ENCODE data around the gene IRS4.

IRS4 gene

DNA sequence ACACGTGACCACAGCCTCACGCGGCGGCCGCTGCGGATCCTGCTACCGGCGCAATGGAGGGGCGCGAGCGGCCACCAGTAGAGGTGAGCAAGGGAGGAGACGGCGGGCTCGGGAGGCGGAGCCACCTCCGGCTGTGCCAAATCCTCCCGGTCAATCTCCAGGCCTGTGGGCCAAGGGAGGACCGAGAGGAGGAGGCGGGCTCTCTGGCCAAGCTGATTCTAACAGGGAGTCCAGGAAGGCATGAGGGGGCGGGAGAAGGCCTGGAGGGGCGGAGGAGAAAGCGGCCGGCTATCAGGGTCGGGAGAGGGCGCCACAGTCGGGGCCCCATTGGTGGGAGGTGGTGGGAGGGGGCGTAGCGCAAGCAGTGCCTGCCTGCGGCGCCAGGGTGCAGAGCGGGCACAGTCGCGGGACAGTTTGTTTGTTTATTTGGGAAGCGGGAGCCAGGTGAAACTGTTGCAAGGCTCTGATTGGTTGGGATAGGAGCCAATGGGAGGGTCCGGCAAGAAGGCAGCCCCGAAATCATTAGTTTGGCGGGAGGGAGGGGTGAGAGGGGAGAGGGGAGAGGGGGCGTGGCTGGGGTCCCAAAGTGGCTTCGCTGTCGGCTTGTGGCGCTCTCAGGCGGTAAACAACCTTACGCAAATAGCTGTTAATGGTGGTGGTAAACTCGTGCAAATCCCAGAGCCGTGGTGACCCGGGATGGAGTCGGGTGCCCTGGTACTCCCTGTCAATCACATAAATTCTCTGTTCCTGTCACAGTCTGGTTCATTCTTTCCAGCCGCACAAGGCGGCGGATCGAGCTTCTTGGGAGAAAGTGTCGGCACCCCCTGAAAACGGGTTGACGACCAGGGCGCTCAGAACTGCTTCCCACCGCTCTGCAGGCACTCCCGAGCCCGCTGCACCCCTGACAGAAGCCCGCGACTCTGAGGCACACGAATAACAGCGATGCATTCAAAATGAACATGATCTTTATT lies at the start of gene IRS4:
Gene IRS4, minus strand, starts transcription at position 55 of the 971 bp plus-strand sequence.
- Mint-ChIP-seq H3K4me1 (ENCODE audit: low read depth) (no peaks in the 10 kb centered on the region), H3K9me3 (no peaks in the 10 kb centered on the region), H3K27ac (no peak within 1 kb of the TSS), H3K36me3 (ENCODE audit: low read depth) (no peaks in the 10 kb centered on the region), H3K27me3 (peaks cover 59% of the 10 kb centered on the region), H3K4me3 (peak within 1 kb of the TSS; percentile 17)
- intact Hi-C loops (cut with micrococcal nuclease) = no loop called here

DNA sequence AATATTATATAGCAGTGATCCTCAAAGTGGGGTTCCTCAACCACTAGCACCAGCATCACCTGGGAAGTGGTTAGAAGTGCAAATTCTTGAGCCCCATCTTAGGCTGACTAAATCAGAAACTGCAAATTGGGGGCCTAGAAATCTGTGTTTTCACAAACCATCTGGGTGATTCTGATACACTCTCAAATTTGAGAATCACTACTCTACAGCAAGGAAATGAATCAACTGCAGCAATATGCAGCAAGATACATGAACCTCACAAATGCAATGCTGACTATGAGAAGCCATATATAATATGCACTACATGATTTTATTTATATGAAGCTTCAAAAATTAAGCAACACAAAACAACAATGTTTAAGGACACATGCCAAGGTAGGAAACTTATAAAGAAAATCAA lies 36.2 kb upstream of the IRS4 start:
- intact Hi-C loops (cut with micrococcal nuclease) = no loop called here
- Mint-ChIP-seq H3K36me3 (ENCODE audit: low read depth) (no peaks in the 10 kb centered on the region), H3K27ac (no peak overlapping the region), H3K9me3 (peaks cover 10% of the 10 kb centered on the region), H3K4me1 (ENCODE audit: low read depth) (no peaks in the 10 kb centered on the region), H3K4me3 (no peak overlapping the region), H3K27me3 (no peaks in the 10 kb centered on the region)

GRCh38 chrX:108763559-108763958 lies 27.2 kb upstream of the IRS4 start:
- intact Hi-C loops (cut with micrococcal nuclease) = no loop called here
- H3K27ac Mint-ChIP-seq = no peak overlapping the region
- no peak overlapping the region for H3K4me3 Mint-ChIP-seq
- no peaks in the 10 kb centered on the region for H3K27me3 Mint-ChIP-seq
- no peaks in the 10 kb centered on the region for H3K36me3 Mint-ChIP-seq (ENCODE audit: low read depth)
- no peaks in the 10 kb centered on the region for H3K9me3 Mint-ChIP-seq
- no peaks in the 10 kb centered on the region for H3K4me1 Mint-ChIP-seq (ENCODE audit: low read depth)

- H3K27me3 Mint-ChIP-seq = peaks cover 26% of the 10 kb centered on the region
- H3K4me3 Mint-ChIP-seq = no peak overlapping the region
- H3K4me1 Mint-ChIP-seq (ENCODE audit: low read depth) = no peaks in the 10 kb centered on the region
- no peaks in the 10 kb centered on the region for H3K9me3 Mint-ChIP-seq
- H3K27ac Mint-ChIP-seq = no peak overlapping the region
- no peaks in the 10 kb centered on the region for H3K36me3 Mint-ChIP-seq (ENCODE audit: low read depth)
- intact Hi-C loops (cut with micrococcal nuclease) = no loop called here
These were observed 4.0 kb upstream of the IRS4 start for GRCh38 chrX:108740299-108740774.

DNA sequence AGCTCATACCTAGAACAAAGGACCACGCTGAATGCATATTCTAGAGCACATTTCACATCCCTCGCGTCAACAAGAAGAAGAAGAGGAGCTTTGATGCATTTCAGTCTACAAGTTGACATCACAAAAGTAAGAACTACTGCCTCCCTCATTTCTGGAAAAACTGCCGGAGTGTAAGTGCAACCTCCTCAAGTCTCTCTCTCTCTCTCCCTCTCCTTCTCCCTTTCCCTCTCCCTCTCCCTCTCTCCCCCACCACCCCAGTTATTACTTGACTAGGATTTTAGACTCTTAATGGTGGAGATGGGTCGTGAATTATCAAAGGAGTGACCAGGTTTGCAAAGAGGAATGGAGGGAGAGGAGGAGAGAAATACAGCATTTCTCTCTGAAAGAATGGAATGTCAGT lies 1.4 kb upstream of the IRS4 start:
- Mint-ChIP-seq H3K36me3 (ENCODE audit: low read depth) (no peaks in the 10 kb centered on the region), H3K27me3 (peaks cover 51% of the 10 kb centered on the region), H3K4me3 (no peak overlapping the region), H3K9me3 (no peaks in the 10 kb centered on the region), H3K27ac (no peak overlapping the region), H3K4me1 (ENCODE audit: low read depth) (no peaks in the 10 kb centered on the region)
- intact Hi-C loops (cut with micrococcal nuclease) = no loop called here

GRCh38 chrX:108735679-108736508 lies 469 bp downstream of the IRS4 start:
- intact Hi-C loops (cut with micrococcal nuclease) = no loop called here
- Mint-ChIP-seq H3K9me3 (no peaks in the 10 kb centered on the region), H3K4me1 (ENCODE audit: low read depth) (no peaks in the 10 kb centered on the region), H3K4me3 (peak overlapping the region; percentile 17), H3K27ac (no peak overlapping the region), H3K36me3 (ENCODE audit: low read depth) (no peaks in the 10 kb centered on the region), H3K27me3 (peaks cover 62% of the 10 kb centered on the region)

- peaks cover 66% of the 10 kb centered on the region for H3K27me3 Mint-ChIP-seq
- H3K9me3 Mint-ChIP-seq = no peaks in the 10 kb centered on the region
- H3K27ac Mint-ChIP-seq = no peak overlapping the region
- no peak overlapping the region for H3K4me3 Mint-ChIP-seq
- intact Hi-C loops (cut with micrococcal nuclease) = no loop called here
- no peaks in the 10 kb centered on the region for H3K4me1 Mint-ChIP-seq (ENCODE audit: low read depth)
- no peaks in the 10 kb centered on the region for H3K36me3 Mint-ChIP-seq (ENCODE audit: low read depth)
These were observed 1.2 kb downstream of the IRS4 start for GRCh38 chrX:108735091-108735678.

DNA sequence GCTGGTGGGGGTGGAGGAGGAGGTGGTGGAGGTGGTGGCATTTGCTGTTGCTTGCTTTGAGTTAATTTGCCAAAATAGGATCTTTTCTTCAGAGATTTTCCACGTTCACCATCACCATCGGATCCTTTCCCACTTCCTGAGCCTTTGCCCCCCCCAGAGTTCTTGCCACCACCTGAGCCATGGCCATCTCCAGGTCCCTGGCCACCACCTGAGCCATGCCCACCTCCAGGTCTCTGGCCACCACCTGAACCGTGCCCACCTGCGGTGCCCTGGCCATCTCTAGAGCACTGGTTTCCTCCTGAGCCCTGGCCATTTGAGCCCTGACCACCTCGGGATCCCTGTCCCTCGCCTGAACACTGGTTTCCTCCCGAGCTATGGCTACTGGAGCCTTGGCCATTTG lies 1.9 kb downstream of the IRS4 start:
- no peaks in the 10 kb centered on the region for H3K36me3 Mint-ChIP-seq (ENCODE audit: low read depth)
- no peak overlapping the region for H3K4me3 Mint-ChIP-seq
- no peak overlapping the region for H3K27ac Mint-ChIP-seq
- H3K9me3 Mint-ChIP-seq = no peaks in the 10 kb centered on the region
- intact Hi-C loops (cut with micrococcal nuclease) = no loop called here
- no peaks in the 10 kb centered on the region for H3K4me1 Mint-ChIP-seq (ENCODE audit: low read depth)
- peaks cover 66% of the 10 kb centered on the region for H3K27me3 Mint-ChIP-seq

GRCh38 chrX:108732630-108733321 lies 3.6 kb downstream of the IRS4 start:
- no peak overlapping the region for H3K27ac Mint-ChIP-seq
- H3K4me1 Mint-ChIP-seq (ENCODE audit: low read depth) = no peaks in the 10 kb centered on the region
- intact Hi-C loops (cut with micrococcal nuclease) = no loop called here
- peaks cover 66% of the 10 kb centered on the region for H3K27me3 Mint-ChIP-seq
- no peaks in the 10 kb centered on the region for H3K9me3 Mint-ChIP-seq
- H3K36me3 Mint-ChIP-seq (ENCODE audit: low read depth) = no peaks in the 10 kb centered on the region
- no peak overlapping the region for H3K4me3 Mint-ChIP-seq

- Mint-ChIP-seq H3K4me3 (no peak overlapping the region), H3K36me3 (ENCODE audit: low read depth) (no peaks in the 10 kb centered on the region), H3K9me3 (no peaks in the 10 kb centered on the region), H3K27me3 (peaks cover 50% of the 10 kb centered on the region), H3K4me1 (ENCODE audit: low read depth) (no peaks in the 10 kb centered on the region), H3K27ac (no peak overlapping the region)
- intact Hi-C loops (cut with micrococcal nuclease) = no loop called here
These were observed 5.2 kb downstream of the IRS4 start for GRCh38 chrX:108731153-108731552.

- no peaks in the 10 kb centered on the region for H3K9me3 Mint-ChIP-seq
- no peaks in the 10 kb centered on the region for H3K36me3 Mint-ChIP-seq (ENCODE audit: low read depth)
- H3K4me3 Mint-ChIP-seq = no peak overlapping the region
- peaks cover 9% of the 10 kb centered on the region for H3K27me3 Mint-ChIP-seq
- H3K4me1 Mint-ChIP-seq (ENCODE audit: low read depth) = no peaks in the 10 kb centered on the region
- intact Hi-C loops (cut with micrococcal nuclease) = no loop called here
- no peak overlapping the region for H3K27ac Mint-ChIP-seq
These were observed 9.6 kb downstream of the IRS4 start for GRCh38 chrX:108726748-108727147.

DNA sequence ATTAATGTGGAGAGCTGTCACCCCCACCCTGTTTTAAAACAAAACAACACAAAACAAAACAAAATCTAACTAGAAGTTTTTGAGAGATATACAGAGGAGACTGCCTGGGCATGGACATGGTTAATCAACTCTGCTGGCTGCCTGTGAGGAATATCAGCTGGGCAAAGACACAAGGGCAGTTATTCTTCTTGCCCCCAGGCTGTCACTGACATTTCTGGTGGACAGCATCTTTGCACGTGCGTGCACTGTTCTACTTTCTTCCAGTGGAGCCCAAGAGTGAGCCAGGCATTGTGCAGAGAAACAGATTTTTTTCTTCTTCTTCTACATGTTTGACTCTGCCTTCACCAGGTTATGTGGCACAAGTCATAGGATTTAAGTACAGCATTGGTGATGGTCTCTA lies 13.8 kb downstream of the IRS4 start:
- H3K27me3 Mint-ChIP-seq = peaks cover 1% of the 10 kb centered on the region
- H3K9me3 Mint-ChIP-seq = no peaks in the 10 kb centered on the region
- intact Hi-C loops (cut with micrococcal nuclease) = no loop called here
- H3K4me1 Mint-ChIP-seq (ENCODE audit: low read depth) = no peaks in the 10 kb centered on the region
- no peak overlapping the region for H3K27ac Mint-ChIP-seq
- no peak overlapping the region for H3K4me3 Mint-ChIP-seq
- H3K36me3 Mint-ChIP-seq (ENCODE audit: low read depth) = no peaks in the 10 kb centered on the region

GRCh38 chrX:108712886-108713285 lies 23.5 kb downstream of the IRS4 start:
- Mint-ChIP-seq H3K4me3 (no peak overlapping the region), H3K9me3 (no peaks in the 10 kb centered on the region), H3K27me3 (no peaks in the 10 kb centered on the region), H3K27ac (no peak overlapping the region), H3K4me1 (ENCODE audit: low read depth) (no peaks in the 10 kb centered on the region), H3K36me3 (ENCODE audit: low read depth) (no peaks in the 10 kb centered on the region)
- intact Hi-C loops (cut with micrococcal nuclease) = no loop called here

Measured in dendritic cell treated with granulocyte-macrophage colony-stimulating factor and Interleukin-4, amounts not matched to agents 40 ng/mL and 50 ng/mL, for 4 days (primary cell).